H1 (cell line): ENCODE measurements around the gene TMEM181.

Experiments
- CTCF ChIP-seq, 3 experiments: IDR thresholded peaks; 1 replicate in 2 of 3; 2 replicates in 1 of 3; pipeline versions ENCODE4 v1.5.1 to v1.6.1; 2011; ENCODE audit warnings: low read length in 3 of 3, mild to moderate bottlenecking in 3 of 3, inconsistent platforms in 2 of 3, low read depth in 1 of 3, moderate library complexity in 1 of 3; ENCODE audit not compliant: insufficient read depth in 1 of 3; ENCODE audit errors: control extremely low read depth in 1 of 3
- POLR2AphosphoS5 ChIP-seq: IDR thresholded peaks from 2 replicates; pipeline ENCODE4 v1.6.1; 2011; ENCODE audit warnings: low read depth, low read length

GRCh38 chr6:158589366-158589765 is 29.5 kb downstream of the TMEM181 start:
- no peak for TF ChIP-seq CTCF (IDR thresholded peaks at IDR 0.05; ENCODE audit: control extremely low read depth in 1 of 3, insufficient read depth in 1 of 3, low read depth in 1 of 3, low read length in 3 of 3)
- TF ChIP-seq POLR2AphosphoS5 = no peak
